Measurements from ENCODE around the gene PCGF6.

PCGF6 gene

GRCh38 chr10:103256613-103257012, 94.3 kb downstream of the PCGF6 start:
- no peak for DNase-seq (ENCODE audit: low read depth)

- no peak for DNase-seq (ENCODE audit: low read depth)
Measured at GRCh38 chr10:103254538-103255325, 96.2 kb downstream of the PCGF6 start.

GRCh38 chr10:103254113-103254512, 96.8 kb downstream of the PCGF6 start:
- DNase-seq (ENCODE audit: low read depth) = no peak

Data from non-pigmented ciliary epithelial cell (primary cell).